Spleen (tissue), 13 donors: ENCODE measurements around the gene UBE2K. TPM values are rescaled to one million over a fixed set of nuclear protein-coding genes. Genes with fewer than 3 reads are reported as not detected.

Source experiments
- DNase-seq: peaks from one replicate; pipeline ENCODE4 v3.0.0-alpha.2; 2020
- H3K27ac ChIP-seq, 8 donors: fragments of 200-600 bp; sonication (generic) in 7 of 8; 1 replicate in 4 of 8; 2 replicates in 4 of 8; pipeline versions ENCODE4 v1.5.0 to v1.8.0; 2016 to 2021; ENCODE audit warnings: inconsistent platforms in 4 of 8, mild to moderate bottlenecking in 4 of 8, moderate library complexity in 1 of 8
- H3K27me3 ChIP-seq, 7 donors: fragments of 200-600 bp; sonication (generic) in 6 of 7; replicated peaks in 1 of 7; 1 replicate in 4 of 7; 2 replicates in 3 of 7; pipeline versions ENCODE4 v1.5.0 to v1.8.0; 2016 to 2021; ENCODE audit warnings: inconsistent platforms in 3 of 7, mild to moderate bottlenecking in 1 of 7
- H3K36me3 ChIP-seq, 6 donors: fragments of 200-600 bp; sonication (generic) in 5 of 6; 1 replicate in 4 of 6; 2 replicates in 2 of 6; pipeline versions ENCODE4 v1.5.0 to v1.8.0; 2016 to 2021; ENCODE audit warnings: inconsistent platforms in 2 of 6
- H3K4me1 ChIP-seq, 6 donors: fragments of 200-600 bp; sonication (generic) in 5 of 6; 1 replicate in 3 of 6; 2 replicates in 3 of 6; pipeline versions ENCODE4 v1.5.0 to v1.8.0; 2016 to 2021; ENCODE audit warnings: inconsistent platforms in 3 of 6
- H3K4me3 ChIP-seq, 8 donors: fragments of 200-600 bp; sonication (generic) in 7 of 8; 1 replicate in 4 of 8; 2 replicates in 4 of 8; pipeline versions ENCODE4 v1.5.0 to v1.8.0; 2016 to 2021; ENCODE audit warnings: inconsistent platforms in 4 of 8, mild to moderate bottlenecking in 4 of 8, moderate library complexity in 2 of 8
- H3K9me3 ChIP-seq, 8 donors: fragments of 200-600 bp; sonication (generic) in 7 of 8; 1 replicate in 4 of 8; 2 replicates in 4 of 8; pipeline versions ENCODE4 v1.5.0 to v1.8.0; 2016 to 2021; ENCODE audit warnings: inconsistent platforms in 4 of 8
- POLR2A ChIP-seq, 3 donors: fragments of 450-650 bp; IDR thresholded peaks; one replicate each; pipeline ENCODE4 v1.5.1; 2017; ENCODE audit warnings: antibody characterized with exemption in 3 of 3, mild to moderate bottlenecking in 1 of 3
- POLR2AphosphoS5 ChIP-seq, 3 donors: sonication (generic); formaldehyde crosslinking; IDR thresholded peaks; one replicate each; pipeline ENCODE4 v1.5.1; 2017; ENCODE audit warnings: antibody characterized with exemption in 3 of 3
- WGBS, 5 donors: extraction: QIAGEN DNeasy Blood & Tissue Kit in 3 of 5; methylation state at CpG; one replicate each; pipeline versions ENCODE4 v1.1.5 to v1.1.7; 2013 to 2018; 5-methylcytosine and 5-hydroxymethylcytosine counted together
- intact Hi-C: fragments of 100-400 bp; cut with DNase I; formaldehyde crosslinking; loops from one replicate; pipeline ENCODE4 v1.15.0; 2023; ENCODE audit warnings: low total_unique reads
- long read RNA-seq, 2 donors: transcript quantifications; one replicate each; lab custom pipeline, GENCODE V29; 2026
- polyA plus RNA-seq, 3 donors: library from polyadenylated mRNA; stranded (reverse); fragments of 200-250 nt; gene quantifications; one replicate each; pipeline ENCODE4 v1.2.1, GENCODE V29; 2013
- total RNA-seq, 7 donors: library from RNA; depleted of rRNA in 3 of 7; stranded (reverse); fragments of >200 nt in 3 of 7; fragmentation: NEBNext Ultra II Directional in 4 of 7; extraction: Animal tissue kit (Norgen Biotek cat#: 25700) in 4 of 7; gene quantifications; one replicate each; pipeline versions ENCODE4 v1.1.0 to v1.2.1, GENCODE V29; 2016 to 2021
- TF ChIP-seq, protein P1 (sequence below), 11 experiments: fragments of 200-600 bp in 7 of 11; fragments of 450-650 bp in 4 of 11; sonication (generic) in 4 of 11; IDR thresholded peaks in 8 of 11; conservative IDR thresholded peaks in 3 of 11; 1 replicate in 7 of 11; 2 replicates in 4 of 11; pipeline versions ENCODE4 v1.4.0 to v1.8.0; 2016 to 2021; ENCODE audit warnings: antibody characterized with exemption in 11 of 11, inconsistent platforms in 4 of 11, mild to moderate bottlenecking in 1 of 11
- donor health status: healthy with polysubstance abuse.
- donor health status: DM: no; HTN: no; CAD: no; lungs with moderate emphysema.
- donor health status: DM: no; HTN: no; CAD: no.
- donor health status: Bipolar disorder and iron deficiency.
- donor health status: healthy.
- donor health status: DM: no; HTN: no; CAD: no.
- donor health status: DM: yes; HTN: yes; CAD: no.

UBE2K gene
- total RNA-seq (10 to 100 TPM; 22.7 to 48.8 (median 40.1) TPM), polyA plus RNA-seq (10 to 100 TPM; 26.5 to 27.4 (median 26.9) TPM)
- long read RNA-seq, donor 1, full-length matches to known transcripts = 18 of 31 reads
- long read RNA-seq, donor 1, partial matches to known transcripts = 13 of 31 reads
- long read RNA-seq, donor 1, other reads (novel, unspliced or antisense) = 0 of 31 reads
- long read RNA-seq, donor 2, full-length matches to known transcripts = 21 of 46 reads
- long read RNA-seq, donor 2, partial matches to known transcripts = 25 of 46 reads
- long read RNA-seq, donor 2, other reads (novel, unspliced or antisense) = 0 of 46 reads

DNA sequence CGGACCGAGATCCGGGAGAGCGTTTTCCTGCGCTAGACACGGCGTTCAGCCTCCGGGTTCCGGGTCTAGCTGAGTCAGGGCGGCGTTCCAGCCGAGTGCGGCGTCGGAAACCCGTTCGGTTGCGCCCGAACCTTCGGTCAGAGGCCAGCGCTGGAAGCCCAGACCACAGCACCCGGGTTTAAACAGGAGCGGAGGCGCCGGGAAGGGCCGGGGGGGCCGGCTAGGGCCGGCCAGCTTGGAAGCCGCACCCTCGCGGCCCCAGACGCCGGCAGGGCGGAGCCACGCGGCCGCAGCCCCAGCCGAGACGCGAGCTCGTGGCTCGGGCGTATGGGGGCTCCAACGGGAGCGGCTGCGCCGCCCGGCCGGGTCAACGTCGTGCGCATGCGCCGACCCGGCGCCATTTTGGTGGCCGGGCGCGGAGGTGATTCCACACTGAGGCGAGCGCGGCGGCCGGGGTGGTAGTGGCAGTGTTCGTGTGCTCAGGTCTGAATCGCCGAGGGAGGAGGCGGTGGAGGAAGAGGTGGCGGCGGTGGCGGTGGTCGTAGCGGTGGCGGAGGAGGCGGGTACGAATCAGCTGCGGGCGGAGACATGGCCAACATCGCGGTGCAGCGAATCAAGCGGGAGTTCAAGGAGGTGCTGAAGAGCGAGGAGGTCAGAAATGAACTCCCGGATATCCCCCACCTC, at the start of gene UBE2K:
UBE2K (plus strand) TSS at position 397 of the 684 bp plus-strand sequence; CDS start at position 589, 192 bp downstream.
- Histone ChIP-seq H3K27me3 (no peaks in the 10 kb centered on the region), H3K4me3 (peak within 1 kb of the TSS; percentile 80 to 92 (median 84)), H3K9me3 (no peaks in the 10 kb centered on the region), H3K4me1 (peaks cover 27 to 65% (median 50%) of the 10 kb centered on the region in 6 donors), H3K36me3 (peaks cover 0 to 13% (median 3%) of the 10 kb centered on the region in 6 donors), H3K27ac (peak within 1 kb of the TSS; percentile 85 to 99 (median 94))
- intact Hi-C loops = loop anchor here (5.0 kb wide), 1 partner anchor 279 kb away; the partner anchor contains the start of gene PDS5A
- 0 to 2% (median 0%) methylated on average over 56 to 84 of the region's 84 CpGs for WGBS, 5 donors
- peak; percentile 97 for DNase-seq
- TF ChIP-seq POLR2AphosphoS5 (IDR thresholded peaks at IDR 0.05) = peak; percentile 90 to 93 (median 92)
- TF ChIP-seq, protein P1, sequence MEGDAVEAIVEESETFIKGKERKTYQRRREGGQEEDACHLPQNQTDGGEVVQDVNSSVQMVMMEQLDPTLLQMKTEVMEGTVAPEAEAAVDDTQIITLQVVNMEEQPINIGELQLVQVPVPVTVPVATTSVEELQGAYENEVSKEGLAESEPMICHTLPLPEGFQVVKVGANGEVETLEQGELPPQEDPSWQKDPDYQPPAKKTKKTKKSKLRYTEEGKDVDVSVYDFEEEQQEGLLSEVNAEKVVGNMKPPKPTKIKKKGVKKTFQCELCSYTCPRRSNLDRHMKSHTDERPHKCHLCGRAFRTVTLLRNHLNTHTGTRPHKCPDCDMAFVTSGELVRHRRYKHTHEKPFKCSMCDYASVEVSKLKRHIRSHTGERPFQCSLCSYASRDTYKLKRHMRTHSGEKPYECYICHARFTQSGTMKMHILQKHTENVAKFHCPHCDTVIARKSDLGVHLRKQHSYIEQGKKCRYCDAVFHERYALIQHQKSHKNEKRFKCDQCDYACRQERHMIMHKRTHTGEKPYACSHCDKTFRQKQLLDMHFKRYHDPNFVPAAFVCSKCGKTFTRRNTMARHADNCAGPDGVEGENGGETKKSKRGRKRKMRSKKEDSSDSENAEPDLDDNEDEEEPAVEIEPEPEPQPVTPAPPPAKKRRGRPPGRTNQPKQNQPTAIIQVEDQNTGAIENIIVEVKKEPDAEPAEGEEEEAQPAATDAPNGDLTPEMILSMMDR (IDR thresholded peaks at IDR 0.05 in 8 of 11, conservative IDR thresholded peaks at IDR 0.05 in 3 of 11) = peak in 3 of 11 experiments; percentile 9 to 32 (median 22)
- TF ChIP-seq POLR2A (IDR thresholded peaks at IDR 0.05) = peak in 2 of 3 donors; percentile 15 to 26

GRCh38 chr4:39648213-39648612, 49.7 kb upstream of the UBE2K start:
- H3K9me3 ChIP-seq = no peaks in the 10 kb centered on the region
- intact Hi-C loops = no loop called here
- no peak overlapping the region for H3K27ac ChIP-seq
- H3K4me1 ChIP-seq = peaks cover 0 to 3% (median 0%) of the 10 kb centered on the region in 6 donors
- no peaks in the 10 kb centered on the region for H3K27me3 ChIP-seq
- TF ChIP-seq POLR2A (IDR thresholded peaks at IDR 0.05) = no peak
- TF ChIP-seq, protein P1 (IDR thresholded peaks at IDR 0.05 in 8 of 11, conservative IDR thresholded peaks at IDR 0.05 in 3 of 11) = no peak
- no peak for TF ChIP-seq POLR2AphosphoS5 (IDR thresholded peaks at IDR 0.05)
- H3K4me3 ChIP-seq = no peak overlapping the region
- DNase-seq = no peak
- H3K36me3 ChIP-seq = no peaks in the 10 kb centered on the region
- WGBS, 5 donors = 76 to 93% (median 91%) methylated on average over 3 of the region's 3 CpGs

- Histone ChIP-seq H3K4me3 (no peak overlapping the region), H3K9me3 (no peaks in the 10 kb centered on the region), H3K27me3 (no peaks in the 10 kb centered on the region), H3K4me1 (peaks cover 0 to 3% (median 0%) of the 10 kb centered on the region in 6 donors), H3K27ac (no peak overlapping the region), H3K36me3 (no peaks in the 10 kb centered on the region)
- no peak for DNase-seq
- intact Hi-C loops = no loop called here
- TF ChIP-seq POLR2A (IDR thresholded peaks at IDR 0.05) (no peak), POLR2AphosphoS5 (IDR thresholded peaks at IDR 0.05) (no peak)
- TF ChIP-seq, protein P1 (IDR thresholded peaks at IDR 0.05 in 8 of 11, conservative IDR thresholded peaks at IDR 0.05 in 3 of 11) = no peak
- WGBS, 5 donors = 84 to 98% (median 92%) methylated on average over 5 to 6 of the region's 6 CpGs
Measured at GRCh38 chr4:39648827-39649558, 48.9 kb upstream of the UBE2K start.
